DMS53 (cell line): ENCODE results near the gene KCNQ1.
"Not testable (repeated sequence)": the region's sequence is repeated elsewhere in the genome, so short reads cannot be mapped to it uniquely, and the experiment has no call there.

Experiments
- DNase-seq: peaks from one replicate; lab custom pipeline; 2025; lab: John Stamatoyannopoulos, UW

KCNQ1 gene

GRCh38 chr11:2592559-2593392 lies 148.0 kb downstream of the KCNQ1 start:
- DNase-seq, result no peak

- no peak for DNase-seq
Measured at GRCh38 chr11:2593393-2593950, 148.7 kb downstream of the KCNQ1 start.

- no peak for DNase-seq
Measured at GRCh38 chr11:2594267-2594666, 149.5 kb downstream of the KCNQ1 start.

- no peak for DNase-seq
Measured at GRCh38 chr11:2595204-2595603, 150.4 kb downstream of the KCNQ1 start.

- no peak for DNase-seq
Measured at GRCh38 chr11:2599561-2600189, 154.9 kb downstream of the KCNQ1 start.

- no peak for DNase-seq
Measured at GRCh38 chr11:2609345-2609744, 164.5 kb downstream of the KCNQ1 start.

GRCh38 chr11:2612884-2613571 lies 168.2 kb downstream of the KCNQ1 start:
- peak; percentile 86 for DNase-seq

- DNase-seq, result no peak
Measured at GRCh38 chr11:2621894-2622293, 177.1 kb downstream of the KCNQ1 start.

- no peak for DNase-seq
Measured at GRCh38 chr11:2625183-2625582, 180.4 kb downstream of the KCNQ1 start.

- DNase-seq, result no peak
Measured at GRCh38 chr11:2630679-2631078, 185.9 kb downstream of the KCNQ1 start.

- no peak for DNase-seq
Measured at GRCh38 chr11:2631161-2631560, 186.4 kb downstream of the KCNQ1 start.

- DNase-seq, result not testable (repeated sequence)
Measured at GRCh38 chr11:2639763-2640162, 195.0 kb downstream of the KCNQ1 start.

- no peak for DNase-seq
Measured at GRCh38 chr11:2641623-2642022, 196.8 kb downstream of the KCNQ1 start.

- no peak for DNase-seq
Measured at GRCh38 chr11:2643746-2644145, 198.9 kb downstream of the KCNQ1 start.

- DNase-seq, result no peak
Measured at GRCh38 chr11:2644844-2645778, 200.3 kb downstream of the KCNQ1 start.

- no peak for DNase-seq
Measured at GRCh38 chr11:2645779-2646118, 200.9 kb downstream of the KCNQ1 start.

GRCh38 chr11:2647167-2647566 lies 202.4 kb downstream of the KCNQ1 start:
- DNase-seq, result no peak

GRCh38 chr11:2647953-2648352 lies 203.1 kb downstream of the KCNQ1 start:
- no peak for DNase-seq

- DNase-seq, result no peak
Measured at GRCh38 chr11:2649400-2649799, 204.6 kb downstream of the KCNQ1 start.

- no peak for DNase-seq
Measured at GRCh38 chr11:2649848-2650247, 205.0 kb downstream of the KCNQ1 start.

GRCh38 chr11:2650343-2650867 lies 205.6 kb downstream of the KCNQ1 start:
- no peak for DNase-seq
